Gastrocnemius medialis (tissue), 4 donors: ENCODE data around the gene PSMC3. TPM values are rescaled to one million over a fixed set of nuclear protein-coding genes. Genes with fewer than 3 reads are reported as not detected.

Experiments
- ATAC-seq, 2 donors: fragments of 150-250 bp; one replicate each; pipeline ENCODE4 v1.9.1; 2016
- DNase-seq, 2 donors: peaks; one replicate each; pipeline ENCODE4 v3.0.0-alpha.2; 2019
- H3K27ac ChIP-seq, 4 donors: fragments of 200-600 bp; sonication (generic); 1 replicate in 1 of 4; 2 replicates in 3 of 4; pipeline ENCODE4 v1.5.1; 2016 to 2018; ENCODE audit warnings: mild to moderate bottlenecking in 2 of 4, moderate library complexity in 1 of 4
- H3K27me3 ChIP-seq, 3 donors: fragments of 200-600 bp; sonication (generic) in 2 of 3; 1 replicate in 1 of 3; 2 replicates in 2 of 3; pipeline versions ENCODE4 v1.5.1 to v1.6.0; 2016 to 2019; ENCODE audit warnings: mild to moderate bottlenecking in 1 of 3, moderate library complexity in 1 of 3
- H3K36me3 ChIP-seq, 2 donors: fragments of 200-600 bp; sonication (generic) in 1 of 2; one replicate each; pipeline ENCODE4 v1.5.1; 2017 to 2018
- H3K4me1 ChIP-seq, 2 donors: fragments of 200-600 bp; sonication (generic) in 1 of 2; one replicate each; pipeline ENCODE4 v1.5.1; 2016 to 2017; ENCODE audit warnings: mild to moderate bottlenecking in 2 of 2
- H3K4me3 ChIP-seq, 4 donors: fragments of 200-600 bp; sonication (generic) in 3 of 4; 1 replicate in 1 of 4; 2 replicates in 3 of 4; pipeline ENCODE4 v1.5.1; 2016 to 2019; ENCODE audit warnings: mild to moderate bottlenecking in 2 of 4
- H3K9me3 ChIP-seq, 3 donors: fragments of 200-600 bp; sonication (generic) in 2 of 3; 1 replicate in 1 of 3; 2 replicates in 2 of 3; pipeline ENCODE4 v1.5.1; 2016 to 2019
- POLR2A ChIP-seq, 2 donors: fragments of 450-650 bp; IDR thresholded peaks; one replicate each; pipeline ENCODE4 v1.6.1; 2017; ENCODE audit warnings: antibody characterized with exemption in 2 of 2, mild to moderate bottlenecking in 2 of 2, moderate library complexity in 2 of 2
- in situ Hi-C, 4 donors: fragments of 200-750 bp; cut with MboI; loops; one replicate each; pipeline versions ENCODE4 v1.15.0 to v1.8.0; 2017; ENCODE audit warnings: low sequenced_read_pairs in 4 of 4
- intact Hi-C: fragments of 100-400 bp; cut with DNase I; formaldehyde crosslinking; loops from one replicate; pipeline ENCODE4 v1.15.1; 2023; ENCODE audit warnings: low total_unique reads
- total RNA-seq, 4 donors: library from RNA; depleted of rRNA; stranded (reverse); fragments of >200 nt; gene quantifications; one replicate each; pipeline versions ENCODE4 v1.1.0 to v1.2.3, GENCODE V29; 2016
- TF ChIP-seq, protein P1 (sequence below), 5 experiments: fragments of 450-650 bp in 3 of 5; fragments of 200-600 bp in 2 of 5; sonication (generic) in 2 of 5; IDR thresholded peaks in 4 of 5; conservative IDR thresholded peaks in 1 of 5; 1 replicate in 4 of 5; 2 replicates in 1 of 5; pipeline ENCODE4 v1.5.1; 2016 to 2019; ENCODE audit warnings: antibody characterized with exemption in 5 of 5, mild to moderate bottlenecking in 3 of 5, moderate library complexity in 3 of 5

Gene PSMC3
- total RNA-seq, 4 donors from 2014 or later = 243 to 350 (median 329) TPM

DNA sequence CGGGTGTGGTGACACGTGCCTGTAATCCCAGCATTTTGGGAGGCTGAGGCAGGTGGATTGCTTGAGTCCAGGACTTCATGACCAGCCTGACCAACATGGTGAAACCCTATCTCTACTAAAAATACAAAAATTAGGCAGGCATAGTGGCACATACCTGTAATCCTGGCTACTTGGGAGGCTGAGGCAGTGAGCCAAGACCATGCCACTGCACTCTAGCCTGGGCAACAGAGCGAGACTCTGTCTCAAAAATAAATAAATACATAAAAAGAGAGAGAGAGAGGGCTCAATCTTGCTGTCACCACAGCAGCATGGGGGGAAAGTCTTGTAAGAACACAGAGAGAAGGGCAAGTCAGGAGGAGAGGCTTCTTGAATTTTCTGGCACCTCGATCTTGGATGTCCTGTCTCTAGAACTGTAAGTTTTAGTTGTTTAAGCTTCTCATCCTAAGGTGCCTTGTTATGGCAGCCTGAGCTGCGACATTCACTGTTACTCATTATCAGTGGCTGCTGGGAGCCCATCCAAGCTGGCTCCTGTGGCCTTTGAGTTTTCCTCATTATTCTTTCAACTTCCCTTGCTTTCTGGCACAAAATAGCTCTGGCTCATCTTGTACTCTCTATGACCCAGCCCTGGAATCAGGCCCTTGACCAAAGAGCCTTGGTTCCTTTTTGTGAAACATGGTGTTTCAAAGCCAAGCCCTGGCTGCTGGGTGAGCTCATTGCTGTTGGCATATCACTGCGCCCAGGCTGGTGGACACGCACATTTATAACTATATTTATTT lies 8.0 kb upstream of the PSMC3 start:
- ATAC-seq (peak; percentile 22 to 43), DNase-seq (peak in 1 of 2 donors; percentile 51)
- intact Hi-C loops (no loop called here), in situ Hi-C loops (no loop called here)
- Histone ChIP-seq H3K9me3 (no peaks in the 10 kb centered on the region), H3K27me3 (no peaks in the 10 kb centered on the region), H3K36me3 (no peaks in the 10 kb centered on the region), H3K27ac (peak overlapping the region; percentile 15 to 78 (median 74)), H3K4me3 (no peak overlapping the region), H3K4me1 (peaks cover 10 to 24% of the 10 kb centered on the region in 2 donors)
- TF ChIP-seq POLR2A (IDR thresholded peaks at IDR 0.05) = no peak
- TF ChIP-seq, protein P1, sequence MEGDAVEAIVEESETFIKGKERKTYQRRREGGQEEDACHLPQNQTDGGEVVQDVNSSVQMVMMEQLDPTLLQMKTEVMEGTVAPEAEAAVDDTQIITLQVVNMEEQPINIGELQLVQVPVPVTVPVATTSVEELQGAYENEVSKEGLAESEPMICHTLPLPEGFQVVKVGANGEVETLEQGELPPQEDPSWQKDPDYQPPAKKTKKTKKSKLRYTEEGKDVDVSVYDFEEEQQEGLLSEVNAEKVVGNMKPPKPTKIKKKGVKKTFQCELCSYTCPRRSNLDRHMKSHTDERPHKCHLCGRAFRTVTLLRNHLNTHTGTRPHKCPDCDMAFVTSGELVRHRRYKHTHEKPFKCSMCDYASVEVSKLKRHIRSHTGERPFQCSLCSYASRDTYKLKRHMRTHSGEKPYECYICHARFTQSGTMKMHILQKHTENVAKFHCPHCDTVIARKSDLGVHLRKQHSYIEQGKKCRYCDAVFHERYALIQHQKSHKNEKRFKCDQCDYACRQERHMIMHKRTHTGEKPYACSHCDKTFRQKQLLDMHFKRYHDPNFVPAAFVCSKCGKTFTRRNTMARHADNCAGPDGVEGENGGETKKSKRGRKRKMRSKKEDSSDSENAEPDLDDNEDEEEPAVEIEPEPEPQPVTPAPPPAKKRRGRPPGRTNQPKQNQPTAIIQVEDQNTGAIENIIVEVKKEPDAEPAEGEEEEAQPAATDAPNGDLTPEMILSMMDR (IDR thresholded peaks at IDR 0.05 in 4 of 5, conservative IDR thresholded peaks at IDR 0.05 in 1 of 5) = no peak

DNA sequence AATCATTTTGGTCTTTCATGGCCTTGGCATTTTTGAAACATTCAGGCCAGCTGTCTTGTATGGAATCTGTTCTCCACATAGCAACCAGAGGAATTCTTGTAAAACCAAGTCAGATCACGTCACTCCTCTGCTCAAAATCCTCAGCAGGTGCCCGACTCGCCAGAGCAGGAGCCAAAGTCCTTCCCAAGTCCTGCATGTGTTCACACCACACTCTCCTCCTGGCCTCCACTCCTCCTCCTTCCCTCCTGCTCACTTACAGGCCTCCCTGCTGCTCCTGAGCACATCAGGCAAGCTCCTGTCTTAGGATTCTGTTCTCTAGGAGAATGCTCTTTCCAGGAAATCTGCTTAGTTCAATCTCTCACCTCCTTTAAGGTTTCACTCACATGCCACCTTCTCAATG lies 6.9 kb upstream of the PSMC3 start:
- Histone ChIP-seq H3K4me3 (no peak overlapping the region), H3K27me3 (no peaks in the 10 kb centered on the region), H3K27ac (peak overlapping the region; percentile 5 to 78 (median 74)), H3K4me1 (peaks cover 9 to 24% of the 10 kb centered on the region in 2 donors), H3K9me3 (no peaks in the 10 kb centered on the region), H3K36me3 (no peaks in the 10 kb centered on the region)
- no peak for ATAC-seq
- intact Hi-C loops (no loop called here), in situ Hi-C loops (no loop called here)
- TF ChIP-seq, protein P1 (IDR thresholded peaks at IDR 0.05 in 4 of 5, conservative IDR thresholded peaks at IDR 0.05 in 1 of 5) = no peak
- TF ChIP-seq POLR2A (IDR thresholded peaks at IDR 0.05) = no peak
- no peak for DNase-seq

DNA sequence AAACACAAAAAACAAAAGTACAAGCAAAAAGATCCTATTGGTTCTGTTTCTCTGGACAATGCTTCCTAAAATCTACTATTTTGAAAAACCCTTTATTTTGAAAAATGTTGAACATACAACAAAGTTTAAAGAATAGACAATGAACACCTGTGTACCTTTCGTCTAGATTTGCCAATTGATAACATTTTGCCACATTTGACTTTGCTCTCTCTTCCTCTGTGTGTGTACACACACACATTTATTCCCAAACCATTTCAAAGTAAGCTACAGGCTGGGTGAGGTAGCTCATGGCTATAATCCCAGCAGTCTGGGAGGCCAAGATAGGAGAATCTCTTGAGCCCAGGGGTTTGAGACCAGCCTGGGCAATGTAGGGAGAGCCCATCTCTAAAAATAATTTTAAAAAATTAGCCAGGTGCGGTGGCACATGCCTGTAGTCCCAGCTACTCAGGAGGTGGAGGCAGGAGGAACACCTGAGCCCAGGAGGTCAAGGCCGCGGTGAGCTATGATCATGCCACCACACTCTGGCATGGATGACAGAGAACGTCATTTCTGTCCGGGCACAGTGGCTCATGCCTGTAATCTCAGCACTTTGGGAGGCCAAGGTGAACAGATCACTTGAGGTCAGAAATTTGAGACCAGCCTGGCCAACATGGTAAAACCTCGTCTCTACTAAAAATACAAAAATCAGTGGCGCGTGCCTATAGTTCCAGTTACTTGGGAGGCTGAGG lies 5.3 kb upstream of the PSMC3 start:
- peak; percentile 75 to 83 for ATAC-seq

GRCh38 chr11:47430524-47430923 lies 4.3 kb upstream of the PSMC3 start:
- no peaks in the 10 kb centered on the region for H3K9me3 ChIP-seq
- DNase-seq (no peak), ATAC-seq (no peak)
- in situ Hi-C loops = no loop called here
- no peaks in the 10 kb centered on the region for H3K36me3 ChIP-seq
- TF ChIP-seq POLR2A (IDR thresholded peaks at IDR 0.05) = no peak
- TF ChIP-seq, protein P1 (IDR thresholded peaks at IDR 0.05 in 4 of 5, conservative IDR thresholded peaks at IDR 0.05 in 1 of 5) = no peak
- no peaks in the 10 kb centered on the region for H3K27me3 ChIP-seq
- peak overlapping the region in 2 of 4 donors; percentile 75 to 80 for H3K27ac ChIP-seq
- intact Hi-C loops = no loop called here
- no peak overlapping the region for H3K4me3 ChIP-seq
- H3K4me1 ChIP-seq = peaks cover 0 to 25% of the 10 kb centered on the region in 2 donors

More for the DNA sequence above, 5.3 kb upstream of the PSMC3 start:
- Histone ChIP-seq H3K9me3 (no peaks in the 10 kb centered on the region), H3K27me3 (no peaks in the 10 kb centered on the region), H3K4me1 (peaks cover 0 to 24% of the 10 kb centered on the region in 2 donors), H3K27ac (peak overlapping the region; percentile 58 to 80 (median 68)), H3K4me3 (no peak overlapping the region), H3K36me3 (no peaks in the 10 kb centered on the region)
- in situ Hi-C loops (no loop called here), intact Hi-C loops (no loop called here)
- TF ChIP-seq POLR2A (IDR thresholded peaks at IDR 0.05) = no peak
- DNase-seq = peak; percentile 58 to 85

DNA sequence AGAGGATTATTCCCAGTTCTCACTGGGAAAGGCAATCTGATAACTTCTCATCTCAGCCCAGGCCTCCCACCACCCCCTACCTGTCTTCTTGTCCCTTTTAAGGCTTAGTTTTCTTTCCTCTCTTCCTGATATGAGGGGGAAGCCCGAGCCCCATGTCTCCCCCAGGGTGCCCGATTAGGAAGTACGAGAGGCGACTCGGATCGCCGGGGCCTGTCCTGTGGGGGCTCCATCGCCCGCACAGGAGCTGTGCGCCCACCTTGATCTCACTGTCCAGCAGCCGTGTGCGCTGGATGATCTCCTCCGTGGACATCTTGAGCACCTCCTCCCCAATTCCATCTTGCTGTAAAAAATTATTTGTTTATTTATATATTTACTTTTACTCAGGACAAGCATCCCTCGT lies 628 bp downstream of the PSMC3 start:
- DNase-seq (no peak), ATAC-seq (peak in 1 of 2 donors; percentile 1)
- Histone ChIP-seq H3K27ac (peak overlapping the region; percentile 91 to 96 (median 94)), H3K36me3 (peaks cover 3 to 47% of the 10 kb centered on the region in 2 donors), H3K4me3 (peak overlapping the region; percentile 73 to 99 (median 84)), H3K27me3 (no peaks in the 10 kb centered on the region), H3K4me1 (peaks cover 15 to 23% of the 10 kb centered on the region in 2 donors), H3K9me3 (no peaks in the 10 kb centered on the region)
- in situ Hi-C loops = no loop called here
- intact Hi-C loops = loop anchor here (1.0 to 10.0 kb wide), 3 partner anchors 17 to 1571 kb away; partner anchors contain the start of gene SLC39A13
- TF ChIP-seq POLR2A (IDR thresholded peaks at IDR 0.05) = no peak
- TF ChIP-seq, protein P1 (IDR thresholded peaks at IDR 0.05 in 4 of 5, conservative IDR thresholded peaks at IDR 0.05 in 1 of 5) = no peak
